ENCODE measurements around the gene RNASE13.

DNA sequence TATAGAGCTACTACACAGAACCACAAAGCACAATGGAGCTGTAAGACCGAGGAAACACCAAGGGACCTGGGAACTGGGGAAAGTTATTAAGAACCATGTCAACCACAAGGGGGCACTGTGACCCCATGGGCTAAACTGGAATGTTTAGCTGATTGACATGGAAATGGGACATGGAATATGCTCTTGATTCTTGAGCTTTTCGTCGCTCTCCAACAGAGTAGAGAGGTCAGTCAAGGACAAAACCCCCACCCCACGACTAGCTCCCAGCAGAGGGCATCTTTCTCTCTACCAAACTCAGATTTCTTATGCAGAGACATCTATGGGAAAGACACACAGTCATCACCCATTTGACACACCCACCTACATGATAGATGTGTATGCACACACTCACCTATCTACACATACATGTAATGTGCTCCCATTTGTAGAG is 19.8 kb downstream of the RNASE13 start:
- TF ChIP-seq, protein P1, sequence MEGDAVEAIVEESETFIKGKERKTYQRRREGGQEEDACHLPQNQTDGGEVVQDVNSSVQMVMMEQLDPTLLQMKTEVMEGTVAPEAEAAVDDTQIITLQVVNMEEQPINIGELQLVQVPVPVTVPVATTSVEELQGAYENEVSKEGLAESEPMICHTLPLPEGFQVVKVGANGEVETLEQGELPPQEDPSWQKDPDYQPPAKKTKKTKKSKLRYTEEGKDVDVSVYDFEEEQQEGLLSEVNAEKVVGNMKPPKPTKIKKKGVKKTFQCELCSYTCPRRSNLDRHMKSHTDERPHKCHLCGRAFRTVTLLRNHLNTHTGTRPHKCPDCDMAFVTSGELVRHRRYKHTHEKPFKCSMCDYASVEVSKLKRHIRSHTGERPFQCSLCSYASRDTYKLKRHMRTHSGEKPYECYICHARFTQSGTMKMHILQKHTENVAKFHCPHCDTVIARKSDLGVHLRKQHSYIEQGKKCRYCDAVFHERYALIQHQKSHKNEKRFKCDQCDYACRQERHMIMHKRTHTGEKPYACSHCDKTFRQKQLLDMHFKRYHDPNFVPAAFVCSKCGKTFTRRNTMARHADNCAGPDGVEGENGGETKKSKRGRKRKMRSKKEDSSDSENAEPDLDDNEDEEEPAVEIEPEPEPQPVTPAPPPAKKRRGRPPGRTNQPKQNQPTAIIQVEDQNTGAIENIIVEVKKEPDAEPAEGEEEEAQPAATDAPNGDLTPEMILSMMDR (IDR thresholded peaks at IDR 0.05): peak; percentile 90 to 97 (median 94)
- peak in 1 of 2 donors; percentile 19 for TF ChIP-seq POLR2A (IDR thresholded peaks at IDR 0.05)
